Astrocyte of the cerebellum (primary cell): ENCODE measurements around the gene FREM1.

Experiments used
- DNase-seq: peaks from one replicate; pipeline ENCODE4 v3.0.0-alpha.2; 2011; ENCODE audit warnings: low read depth
- H3K4me3 ChIP-seq: 2 replicates; pipeline ENCODE4 v1.5.1; 2011; ENCODE audit warnings: mild to moderate bottlenecking, low read depth, low read length, moderate library complexity
- CTCF ChIP-seq: IDR thresholded peaks from 2 replicates; pipeline ENCODE4 v1.5.1; 2012; ENCODE audit warnings: low read length, low read depth, moderate library complexity, mild to moderate bottlenecking; ENCODE audit errors: missing control alignments
- in situ Hi-C: cut with HindIII; loops from 2 replicates; pipeline ENCODE4 v1.10.0; 2017; ENCODE audit warnings: low sequenced_read_pairs

Gene FREM1

GRCh38 chr9:14793389-14793788, 116.8 kb downstream of the FREM1 start:
- in situ Hi-C loops, result no loop called here
- DNase-seq, result no peak
- no peak for TF ChIP-seq CTCF
- H3K4me3 ChIP-seq, result no peak overlapping the region

GRCh38 chr9:14790628-14791027, 119.6 kb downstream of the FREM1 start:
- no peak for TF ChIP-seq CTCF
- in situ Hi-C loops, result no loop called here
- DNase-seq, result no peak
- no peak overlapping the region for H3K4me3 ChIP-seq

- no peak for DNase-seq
- H3K4me3 ChIP-seq, result no peak overlapping the region
- TF ChIP-seq CTCF, result no peak
- in situ Hi-C loops, result no loop called here
Observed at GRCh38 chr9:14788846-14789245, 121.4 kb downstream of the FREM1 start.

- no peak for DNase-seq
- in situ Hi-C loops, result no loop called here
- H3K4me3 ChIP-seq, result no peak overlapping the region
- no peak for TF ChIP-seq CTCF
Observed at GRCh38 chr9:14783358-14783757, 126.9 kb downstream of the FREM1 start.

- no peak for TF ChIP-seq CTCF
- in situ Hi-C loops, result no loop called here
- DNase-seq, result no peak
- H3K4me3 ChIP-seq, result no peak overlapping the region
Observed at GRCh38 chr9:14782286-14783051, 127.8 kb downstream of the FREM1 start.

GRCh38 chr9:14780693-14781092, 129.5 kb downstream of the FREM1 start:
- in situ Hi-C loops, result no loop called here
- H3K4me3 ChIP-seq, result no peak overlapping the region
- TF ChIP-seq CTCF, result no peak
- DNase-seq, result no peak
